GM23338 (cell line): ENCODE measurements around the gene DAGLA. TPM values are rescaled to one million over a fixed set of nuclear protein-coding genes. Genes with fewer than 3 reads are reported as not detected.

Experiments used
- ATAC-seq: fragments of 200-7000 bp; cut with Tn5 transposase; 3 replicates; pipeline ENCODE4 v1.9.1; 2020
- DNase-seq: peaks from one replicate; pipeline ENCODE4 v3.0.0-alpha.2; 2015; ENCODE audit warnings: low spot score
- H2AFZ ChIP-seq: fragments of 200-600 bp; sonication (generic); 2 replicates; pipeline ENCODE4 v1.8.0; 2016; ENCODE audit warnings: antibody characterized with exemption, mild to moderate bottlenecking, moderate library complexity
- H3F3A ChIP-seq: fragments of 200-600 bp; sonication (generic); replicated peaks from 2 replicates; pipeline ENCODE4 v1.8.0; 2017; ENCODE audit warnings: antibody characterized with exemption, mixed run types, low read depth
- H3K27ac ChIP-seq: fragments of 200-600 bp; sonication (generic); 2 replicates; pipeline ENCODE4 v1.6.1; 2016; ENCODE audit warnings: low read depth
- H3K27me3 ChIP-seq: fragments of 200-600 bp; sonication (generic); 2 replicates; pipeline ENCODE4 v1.8.0; 2016; ENCODE audit warnings: mild to moderate bottlenecking, mixed run types, moderate library complexity; ENCODE audit not compliant: insufficient read depth
- H3K36me3 ChIP-seq: fragments of 200-600 bp; sonication (generic); 2 replicates; pipeline ENCODE4 v1.8.0; 2016; ENCODE audit warnings: mild to moderate bottlenecking; ENCODE audit not compliant: insufficient read depth
- H3K4me1 ChIP-seq: fragments of 200-600 bp; sonication (generic); 2 replicates; pipeline ENCODE4 v1.8.0; 2016; ENCODE audit warnings: mild to moderate bottlenecking, moderate library complexity; ENCODE audit not compliant: insufficient read depth
- H3K4me2 ChIP-seq: fragments of 200-600 bp; sonication (generic); 2 replicates; pipeline ENCODE4 v1.7.1; 2017; ENCODE audit warnings: mixed run types
- H3K4me3 ChIP-seq: fragments of 200-600 bp; sonication (generic); 2 replicates; pipeline ENCODE4 v1.6.1; 2016; ENCODE audit warnings: mixed run types
- H3K79me2 ChIP-seq: fragments of 200-600 bp; sonication (generic); replicated peaks from 2 replicates; pipeline ENCODE4 v1.8.0; 2017; ENCODE audit warnings: mild to moderate bottlenecking; ENCODE audit not compliant: insufficient read depth
- H3K9me2 ChIP-seq: fragments of 200-600 bp; sonication (generic); 2 replicates; pipeline ENCODE4 v1.8.0; 2017; ENCODE audit not compliant: insufficient read depth
- H4K20me1 ChIP-seq: fragments of 200-600 bp; sonication (generic); replicated peaks from 2 replicates; pipeline ENCODE4 v1.8.0; 2017; ENCODE audit warnings: mild to moderate bottlenecking; ENCODE audit not compliant: insufficient read depth
- H3K27ac Mint-ChIP-seq: 2 replicates; pipeline ENCODE4 v1.8.0; 2020; ENCODE audit warnings: inconsistent platforms, mild to moderate bottlenecking, moderate library complexity, mixed read lengths
- H3K27me3 Mint-ChIP-seq: 3 replicates; pipeline ENCODE4 v1.8.0; 2022; ENCODE audit warnings: low read depth, mild to moderate bottlenecking, moderate library complexity, mixed read lengths, inconsistent platforms; ENCODE audit not compliant: insufficient read depth, poor library complexity
- H3K36me3 Mint-ChIP-seq: 3 replicates; pipeline ENCODE4 v1.8.0; 2021; ENCODE audit warnings: low read depth, mild to moderate bottlenecking, inconsistent platforms, moderate library complexity, mixed read lengths
- H3K4me1 Mint-ChIP-seq: 3 replicates; pipeline ENCODE4 v1.8.0; 2020; ENCODE audit warnings: mild to moderate bottlenecking, inconsistent platforms, mixed read lengths
- H3K4me3 Mint-ChIP-seq: 3 replicates; pipeline ENCODE4 v1.8.0; 2021; ENCODE audit warnings: moderate library complexity, mild to moderate bottlenecking, inconsistent platforms, mixed read lengths
- H3K9me3 Mint-ChIP-seq: 3 replicates; pipeline ENCODE4 v1.8.0; 2020; ENCODE audit warnings: moderate library complexity, mild to moderate bottlenecking, inconsistent platforms, mixed read lengths
- CREB1 ChIP-seq: fragments of 250-450 bp; sonication (Bioruptor Pico); IDR thresholded peaks from 2 replicates; pipeline ENCODE4 v1.5.0; 2020; ENCODE audit warnings: low read depth, mild to moderate bottlenecking, moderate library complexity
- CTCF ChIP-seq, 2 experiments: fragments of 200-600 bp in 1 of 2; sonication (generic) in 1 of 2; conservative IDR thresholded peaks; 2 replicates each; pipeline versions ENCODE4 v1.5.1 to v1.6.1; 2016 to 2017; ENCODE audit warnings: antibody characterized with exemption in 2 of 2, low read depth in 2 of 2, mild to moderate bottlenecking in 2 of 2, moderate library complexity in 1 of 2
- ETS1 ChIP-seq: IDR thresholded peaks from 2 replicates; pipeline ENCODE4 v1.6.1; 2016; ENCODE audit warnings: antibody characterized with exemption
- EZH2 ChIP-seq: fragments of 200-600 bp; sonication (generic); IDR thresholded peaks from one replicate; pipeline ENCODE4 v1.8.0; 2017; ENCODE audit warnings: antibody characterized with exemption, mild to moderate bottlenecking, low read depth; ENCODE audit not compliant: unreplicated experiment
- EZH2phosphoT487 ChIP-seq: fragments of 200-600 bp; sonication (generic); IDR thresholded peaks from one replicate; pipeline ENCODE4 v1.8.1; 2018; ENCODE audit warnings: antibody characterized with exemption; ENCODE audit not compliant: unreplicated experiment
- JUNB ChIP-seq: IDR thresholded peaks from one replicate; pipeline ENCODE4 v1.6.1; 2016; ENCODE audit warnings: antibody characterized with exemption; ENCODE audit not compliant: unreplicated experiment
- POLR2AphosphoS5 ChIP-seq: IDR thresholded peaks from 2 replicates; pipeline ENCODE4 v1.6.1; 2016; ENCODE audit warnings: antibody characterized with exemption, low read depth
- REST ChIP-seq: IDR thresholded peaks from one replicate; pipeline ENCODE4 v1.6.1; 2018; ENCODE audit warnings: antibody characterized with exemption; ENCODE audit not compliant: unreplicated experiment
- ZNF114 ChIP-seq: fragments of 250-450 bp; sonication (Bioruptor Pico); IDR thresholded peaks from 2 replicates; pipeline ENCODE4 v1.5.0; 2020; ENCODE audit warnings: mild to moderate bottlenecking, moderate library complexity
- ZNF331 ChIP-seq: fragments of 250-450 bp; sonication (Bioruptor Pico); IDR thresholded peaks from 2 replicates; pipeline ENCODE4 v1.5.0; 2020; ENCODE audit warnings: low read depth, mild to moderate bottlenecking, moderate library complexity
- polyA plus RNA-seq: library from polyadenylated mRNA; unstranded; fragments of >200 nt; fragmentation: Nextera tagmentation; extraction: Ambion mirVana; gene quantifications from 2 replicates; pipeline ENCODE4 v1.2.1, GENCODE V29; 2016
- total RNA-seq: library from RNA; depleted of rRNA; stranded (reverse); fragments of >200 nt; shearing (Covaris generic); gene quantifications from 2 replicates; pipeline ENCODE4 v1.2.3, GENCODE V29; 2014

The DAGLA gene
- total and polyA plus RNA-seq, 2 experiments from 2014 or later = 0.55 to 2.5 TPM

- Histone ChIP-seq H3K27me3 (no peaks in the 10 kb centered on the region), H3K9me2 (no peaks in the 10 kb centered on the region), H3K4me3 (no peak overlapping the region), H3K27ac (no peak overlapping the region), H3K4me1 (peaks cover 22% of the 10 kb centered on the region; the same call in 1 of the 2 replicates), H3K79me2 (no peaks in the 10 kb centered on the region), H3K36me3 (no peaks in the 10 kb centered on the region), H3F3A (0 out of 2 replicates have a peak, but pooled peaks cover 4% of the 10 kb centered on the region), H2AFZ (no peak overlapping the region), H3K4me2 (no peak overlapping the region), H4K20me1 (no peaks in the 10 kb centered on the region)
- Mint-ChIP-seq H3K27me3 (peaks cover 9% of the 10 kb centered on the region), H3K4me1 (peaks cover 35% of the 10 kb centered on the region), H3K4me3 (no peak overlapping the region), H3K9me3 (no peaks in the 10 kb centered on the region; the same call in 2 of the 3 replicates), H3K27ac (no peak overlapping the region), H3K36me3 (peaks cover 3% of the 10 kb centered on the region; the same call in 2 of the 3 replicates)
- DNase-seq (no peak), ATAC-seq (no peak)
- TF ChIP-seq JUNB = no peak
- TF ChIP-seq CREB1 = no peak
- no peak for TF ChIP-seq ZNF331 (CRISPR knock-in tag)
- TF ChIP-seq POLR2AphosphoS5 = no peak
- TF ChIP-seq REST = no peak
- no peak for TF ChIP-seq ZNF114 (CRISPR knock-in tag)
- TF ChIP-seq EZH2phosphoT487 = no peak
- TF ChIP-seq CTCF (conservative IDR thresholded peaks at IDR 0.05; ENCODE audit: low read depth in 2 of 2) = no peak
Observed at GRCh38 chr11:61720597-61720996, 40.4 kb downstream of the DAGLA start.

- DNase-seq (no peak), ATAC-seq (no peak)
- no peak overlapping the region for H2AFZ ChIP-seq
- H3K36me3 ChIP-seq = no peaks in the 10 kb centered on the region
- H3K4me1 ChIP-seq = no peaks in the 10 kb centered on the region
- H3K27me3 ChIP-seq = no peaks in the 10 kb centered on the region
- no peak overlapping the region for H3K27ac ChIP-seq
- no peaks in the 10 kb centered on the region for H3F3A ChIP-seq
- no peaks in the 10 kb centered on the region for H3K9me2 ChIP-seq
- no peak overlapping the region for H3K4me2 ChIP-seq
- peaks cover 3% of the 10 kb centered on the region for H3K4me1 Mint-ChIP-seq
- H3K27ac Mint-ChIP-seq = no peak overlapping the region
- H3K4me3 Mint-ChIP-seq = no peak overlapping the region
- H3K36me3 Mint-ChIP-seq = peaks cover 9% of the 10 kb centered on the region
- no peaks in the 10 kb centered on the region for H3K79me2 ChIP-seq
- no peaks in the 10 kb centered on the region for H4K20me1 ChIP-seq
- H3K9me3 Mint-ChIP-seq = no peaks in the 10 kb centered on the region; the same call in 2 of the 3 replicates
- no peak overlapping the region for H3K4me3 ChIP-seq
- peaks cover 4% of the 10 kb centered on the region for H3K27me3 Mint-ChIP-seq
- no peak for TF ChIP-seq ZNF331 (CRISPR knock-in tag)
- TF ChIP-seq CTCF (conservative IDR thresholded peaks at IDR 0.05; ENCODE audit: low read depth in 2 of 2) = no peak
- TF ChIP-seq POLR2AphosphoS5 = no peak
- TF ChIP-seq EZH2 = no peak
- TF ChIP-seq ETS1 = no peak
Observed at GRCh38 chr11:61724437-61724836, 44.2 kb downstream of the DAGLA start.
